ENCODE measurements around the gene HSPA9. TPM values are rescaled to one million over a fixed set of nuclear protein-coding genes. Genes with fewer than 3 reads are reported as not detected.

The HSPA9 gene
- total RNA-seq, 2 donors from 2014 or later = 79.8 to 98.3 TPM

GRCh38 chr5:138529812-138530211 lies 45.4 kb downstream of the HSPA9 start:
- no peaks in the 10 kb centered on the region for H3K27me3 ChIP-seq
- intact Hi-C loops (cut with DNase I) = no loop called here
- H3K9me3 ChIP-seq = no peaks in the 10 kb centered on the region
- ATAC-seq = no peak
- H3K4me3 ChIP-seq = no peak overlapping the region
- WGBS, 2 donors = 94% methylated on average over 8 of the region's 8 CpGs
- TF ChIP-seq CTCF (IDR thresholded peaks at IDR 0.05) = no peak
- TF ChIP-seq POLR2A (IDR thresholded peaks at IDR 0.05) = no peak
- H3K27ac ChIP-seq = no peak overlapping the region
- no peak for DNase-seq
- H3K36me3 ChIP-seq (replicated peaks in 1 of 2; ENCODE audit: insufficient read depth in 1 of 2, low read depth in 2 of 2) = no peaks in the 10 kb centered on the region
- peaks cover 19% of the 10 kb centered on the region for H3K4me1 ChIP-seq

DNA sequence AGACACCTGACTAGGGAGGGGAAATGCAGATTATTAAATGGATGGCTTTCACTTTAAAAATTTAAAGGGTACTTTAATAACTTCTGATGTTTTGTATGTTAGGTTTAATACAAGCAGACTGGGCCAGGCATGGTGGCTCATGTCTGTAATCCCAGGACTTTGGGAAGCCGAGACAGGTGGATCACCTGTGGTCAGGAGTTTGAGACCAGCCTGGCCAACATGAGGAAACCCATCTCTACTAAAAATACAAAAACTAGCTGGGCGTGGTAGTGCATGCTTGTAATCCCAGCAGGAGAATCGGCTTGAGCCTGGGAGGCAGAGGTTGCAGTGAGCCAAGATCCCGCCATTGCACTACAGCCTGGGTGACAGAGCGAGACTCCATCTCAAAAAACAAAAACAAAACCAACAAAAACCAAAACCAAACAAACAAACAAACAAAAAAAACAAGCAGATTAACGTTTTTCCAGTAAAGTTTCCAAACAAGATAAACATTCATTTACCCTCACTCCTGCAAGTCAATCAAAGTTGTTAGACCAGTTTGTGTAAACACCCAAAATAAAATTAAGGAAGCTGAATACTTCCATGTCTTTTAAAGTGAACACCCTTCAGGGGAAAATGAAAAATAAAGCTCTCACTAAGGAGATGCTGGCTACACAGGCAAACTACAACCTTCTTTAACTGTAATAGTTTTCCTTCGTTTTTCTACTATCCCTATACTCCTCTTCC lies 46.3 kb downstream of the HSPA9 start:
- H3K27ac ChIP-seq = no peak overlapping the region
- no peak for DNase-seq

GRCh38 chr5:138528208-138528607 lies 47.0 kb downstream of the HSPA9 start:
- WGBS, 2 donors = 34 to 39% methylated on average over 1 of the region's 1 CpG
- Histone ChIP-seq H3K9me3 (no peaks in the 10 kb centered on the region), H3K36me3 (replicated peaks in 1 of 2; ENCODE audit: insufficient read depth in 1 of 2, low read depth in 2 of 2) (no peaks in the 10 kb centered on the region), H3K4me1 (peaks cover 19% of the 10 kb centered on the region), H3K27ac (no peak overlapping the region), H3K27me3 (no peaks in the 10 kb centered on the region), H3K4me3 (no peak overlapping the region)
- intact Hi-C loops (cut with DNase I) = no loop called here
- DNase-seq (no peak), ATAC-seq (no peak)
- TF ChIP-seq POLR2A (IDR thresholded peaks at IDR 0.05) = no peak
- no peak for TF ChIP-seq CTCF (IDR thresholded peaks at IDR 0.05)

More for the DNA sequence above, 46.3 kb downstream of the HSPA9 start:
- no peak for TF ChIP-seq CTCF (IDR thresholded peaks at IDR 0.05)
- no peak for TF ChIP-seq POLR2A (IDR thresholded peaks at IDR 0.05)
- no peaks in the 10 kb centered on the region for H3K27me3 ChIP-seq
- 65 to 70% methylated on average over 7 of the region's 7 CpGs for WGBS, 2 donors
- H3K4me3 ChIP-seq = no peak overlapping the region
- H3K36me3 ChIP-seq (replicated peaks in 1 of 2; ENCODE audit: insufficient read depth in 1 of 2, low read depth in 2 of 2) = no peaks in the 10 kb centered on the region
- intact Hi-C loops (cut with DNase I) = no loop called here
- no peaks in the 10 kb centered on the region for H3K9me3 ChIP-seq
- no peak for ATAC-seq
- H3K4me1 ChIP-seq = peaks cover 19% of the 10 kb centered on the region

DNA sequence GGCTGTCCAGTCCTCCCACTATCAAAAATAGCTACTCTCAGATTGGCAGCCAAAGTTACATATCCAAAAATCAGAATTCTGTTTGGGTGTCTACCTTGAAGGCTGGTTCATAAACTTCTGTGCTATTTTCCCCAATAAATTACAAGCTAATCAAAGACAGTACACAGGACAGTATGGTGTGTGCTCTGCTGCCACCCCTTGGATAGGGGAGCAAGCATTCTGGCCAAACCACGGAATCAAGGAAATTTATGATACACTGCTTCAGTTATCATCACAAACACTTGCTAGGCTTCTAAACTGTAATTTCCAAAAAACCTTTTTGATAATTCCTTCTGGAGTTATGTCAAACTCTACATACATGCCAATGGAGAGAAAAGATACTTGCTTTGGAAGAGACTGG lies 48.0 kb downstream of the HSPA9 start:
- DNase-seq = no peak
- Histone ChIP-seq H3K4me1 (peaks cover 19% of the 10 kb centered on the region), H3K27ac (no peak overlapping the region), H3K4me3 (no peak overlapping the region), H3K27me3 (no peaks in the 10 kb centered on the region), H3K9me3 (no peaks in the 10 kb centered on the region), H3K36me3 (replicated peaks in 1 of 2; ENCODE audit: insufficient read depth in 1 of 2, low read depth in 2 of 2) (no peaks in the 10 kb centered on the region)
- no peak for TF ChIP-seq CTCF (IDR thresholded peaks at IDR 0.05)
- no peak for TF ChIP-seq POLR2A (IDR thresholded peaks at IDR 0.05)
- WGBS, 2 donors = 48 to 55% methylated on average over 1 of the region's 1 CpG
- intact Hi-C loops (cut with DNase I) = no loop called here
- ATAC-seq = no peak

- WGBS, 2 donors = 95 to 100% methylated on average over 5 of the region's 5 CpGs
- ATAC-seq (no peak), DNase-seq (no peak)
- Histone ChIP-seq H3K4me1 (peaks cover 13% of the 10 kb centered on the region), H3K9me3 (no peaks in the 10 kb centered on the region), H3K27ac (no peak overlapping the region), H3K36me3 (replicated peaks in 1 of 2; ENCODE audit: insufficient read depth in 1 of 2, low read depth in 2 of 2) (no peaks in the 10 kb centered on the region), H3K4me3 (no peak overlapping the region), H3K27me3 (no peaks in the 10 kb centered on the region)
- TF ChIP-seq POLR2A (IDR thresholded peaks at IDR 0.05) = no peak
- no peak for TF ChIP-seq CTCF (IDR thresholded peaks at IDR 0.05)
- intact Hi-C loops (cut with DNase I) = no loop called here
Observed at GRCh38 chr5:138523406-138523805, 51.8 kb downstream of the HSPA9 start.
